Lower leg skin (tissue), 4 donors: ENCODE measurements around the gene GALM. TPM values are rescaled to one million over a fixed set of nuclear protein-coding genes. Genes with fewer than 3 reads are reported as not detected.
"Not testable (repeated sequence)": the region's sequence is repeated elsewhere in the genome, so short reads cannot be mapped to it uniquely, and the experiment has no call there.

Experiments
- DNase-seq, 2 donors: peaks; one replicate each; pipeline ENCODE4 v3.0.0-alpha.2; 2019; ENCODE audit warnings: low spot score in 2 of 2
- H3K4me3 ChIP-seq: fragments of 200-600 bp; sonication (generic); 2 replicates; pipeline ENCODE4 v1.5.1; 2017; ENCODE audit warnings: mild to moderate bottlenecking, low read depth; ENCODE audit not compliant: poor library complexity, severe bottlenecking
- CTCF ChIP-seq, 3 donors: fragments of 450-650 bp; IDR thresholded peaks; one replicate each; pipeline ENCODE4 v1.5.1; 2016; ENCODE audit warnings: antibody characterized with exemption in 3 of 3, mild to moderate bottlenecking in 3 of 3, moderate library complexity in 2 of 3
- POLR2A ChIP-seq, 2 donors: fragments of 450-650 bp; IDR thresholded peaks; one replicate each; pipeline ENCODE4 v1.6.1; 2016 to 2017; ENCODE audit warnings: antibody characterized with exemption in 2 of 2, mild to moderate bottlenecking in 1 of 2, moderate library complexity in 1 of 2
- WGBS, 2 donors: methylation state at CpG; one replicate each; pipeline ENCODE4 v1.1.5; 2018; 5-methylcytosine and 5-hydroxymethylcytosine counted together
- intact Hi-C: fragments of 100-400 bp; cut with DNase I; formaldehyde crosslinking; loops from one replicate; pipeline ENCODE4 v1.15.0; 2023; ENCODE audit warnings: low total_unique reads
- total RNA-seq, 4 donors: library from RNA; depleted of rRNA; stranded (reverse); fragments of >200 nt; gene quantifications; one replicate each; pipeline ENCODE4 v1.1.0, GENCODE V29; 2016

The GALM gene
- total RNA-seq, 4 donors from 2014 or later: 4.0 to 12.1 (median 7.0) TPM

DNA sequence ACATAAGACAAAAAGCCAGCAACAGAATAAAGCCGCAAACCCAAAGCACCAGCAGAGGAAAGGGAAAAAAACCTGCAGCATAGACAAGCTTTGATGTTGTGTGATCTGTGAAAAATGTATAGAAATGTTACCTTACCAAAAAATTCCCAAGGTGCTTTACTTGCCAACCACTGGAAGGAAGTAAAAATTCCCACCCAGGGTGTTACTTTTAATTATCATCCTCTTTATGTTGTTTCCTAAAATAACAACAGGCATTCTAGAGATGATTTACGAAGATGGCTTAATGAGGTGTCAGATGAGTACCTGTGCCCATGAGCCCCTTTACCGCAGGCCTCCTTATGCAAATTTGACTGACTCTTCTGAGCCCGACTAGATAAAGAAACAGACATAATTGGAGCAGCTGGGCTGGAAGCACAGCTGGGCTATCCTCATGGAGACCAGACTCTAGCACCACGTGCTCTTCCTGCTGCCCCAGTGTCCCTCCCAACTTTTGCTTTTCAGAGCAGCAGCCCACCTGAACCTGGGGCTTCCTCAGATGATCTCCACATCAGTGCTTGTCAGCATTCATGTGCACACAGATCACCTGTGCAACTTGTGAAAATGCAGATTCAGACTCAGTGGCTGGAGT is 43.8 kb downstream of the GALM start:
- TF ChIP-seq CTCF (IDR thresholded peaks at IDR 0.05) (no peak), POLR2A (IDR thresholded peaks at IDR 0.05) (no peak)
- H3K4me3 ChIP-seq: no peak overlapping the region
- intact Hi-C loops: no loop called here
- WGBS, 2 donors: 59 to 64% methylated on average over 5 of the region's 5 CpGs
- no peak for DNase-seq

DNA sequence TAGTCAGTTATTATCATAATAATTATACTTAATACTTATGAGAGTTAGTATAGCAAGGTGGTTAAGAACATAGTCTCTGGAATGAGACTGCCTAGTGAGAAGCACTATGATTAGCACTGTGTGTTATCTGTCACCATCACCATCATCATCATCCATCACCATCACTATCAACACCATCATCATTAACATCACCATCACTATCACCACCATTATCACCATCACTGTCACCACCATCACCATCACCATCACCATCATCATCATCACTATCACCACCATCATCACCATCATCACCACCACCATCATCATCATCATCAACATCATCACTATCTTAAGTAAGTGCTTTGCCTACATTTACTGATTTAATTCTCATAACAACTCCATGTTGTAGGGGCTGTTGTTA is 45.6 kb downstream of the GALM start:
- intact Hi-C loops: no loop called here
- no peak overlapping the region for H3K4me3 ChIP-seq
- no peak for DNase-seq
- no peak for TF ChIP-seq POLR2A (IDR thresholded peaks at IDR 0.05)
- no peak for TF ChIP-seq CTCF (IDR thresholded peaks at IDR 0.05)

GRCh38 chr2:38712413-38712812 is 46.5 kb downstream of the GALM start:
- no peak for TF ChIP-seq CTCF (IDR thresholded peaks at IDR 0.05)
- no peak for TF ChIP-seq POLR2A (IDR thresholded peaks at IDR 0.05)
- 96 to 97% methylated on average over 7 of the region's 7 CpGs for WGBS, 2 donors
- no peak overlapping the region for H3K4me3 ChIP-seq
- intact Hi-C loops: no loop called here
- DNase-seq: no peak

DNA sequence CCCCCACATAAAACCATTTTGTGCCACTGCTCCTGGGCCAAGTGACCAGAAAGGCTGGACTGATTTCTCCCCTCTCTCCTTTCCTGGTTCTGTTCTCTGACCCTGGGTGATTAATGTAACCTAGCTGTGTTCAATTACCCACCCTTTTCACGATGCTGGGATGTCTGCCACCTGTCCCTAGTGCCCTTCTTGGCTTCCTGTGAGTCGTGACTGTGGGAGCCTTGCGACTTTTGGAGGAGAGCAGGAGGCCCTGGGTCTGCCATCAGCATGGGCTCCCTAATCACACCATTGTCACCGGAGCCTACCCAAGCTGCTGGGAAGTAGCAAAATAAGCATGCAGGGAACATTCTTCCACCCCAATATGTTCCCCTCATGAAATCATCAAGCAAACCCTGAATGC is 47.0 kb downstream of the GALM start:
- H3K4me3 ChIP-seq: no peak overlapping the region
- TF ChIP-seq CTCF (IDR thresholded peaks at IDR 0.05): no peak
- TF ChIP-seq POLR2A (IDR thresholded peaks at IDR 0.05): no peak
- WGBS, 2 donors: 76 to 80% methylated on average over 4 of the region's 4 CpGs
- intact Hi-C loops: no loop called here
- DNase-seq: no peak

GRCh38 chr2:38713338-38713737 is 47.4 kb downstream of the GALM start:
- no peak for DNase-seq
- intact Hi-C loops: no loop called here
- TF ChIP-seq POLR2A (IDR thresholded peaks at IDR 0.05) (no peak), CTCF (IDR thresholded peaks at IDR 0.05) (no peak)
- H3K4me3 ChIP-seq: no peak overlapping the region
- 90 to 94% methylated on average over 3 of the region's 3 CpGs for WGBS, 2 donors

DNA sequence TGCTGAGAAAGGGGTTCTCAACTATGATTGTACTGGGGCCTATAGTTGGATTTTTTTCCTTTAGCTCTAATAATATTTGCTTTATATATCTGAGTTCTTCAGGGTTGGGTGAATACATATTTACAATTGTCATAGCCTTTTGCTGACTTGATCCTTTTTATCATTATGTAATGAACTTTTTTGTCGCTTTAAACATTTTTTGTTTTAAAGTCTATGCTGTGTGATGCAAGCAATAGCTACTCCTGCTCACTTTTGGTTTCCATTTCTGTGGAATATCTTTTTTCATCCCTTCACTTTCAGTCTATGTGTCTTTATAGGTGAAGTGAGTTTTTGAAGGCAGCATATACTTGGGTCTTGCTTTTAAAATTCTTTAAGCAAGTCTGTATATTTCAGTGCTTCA is 49.0 kb downstream of the GALM start:
- 100% methylated on average over 1 of the region's 1 CpG for WGBS, 2 donors
- intact Hi-C loops, DNase-seq, H3K4me3 ChIP-seq: not testable (repeated sequence)
